H1 (cell line): Measurements from ENCODE around the gene CLINT1. TPM values are rescaled to one million over a fixed set of nuclear protein-coding genes. Genes with fewer than 3 reads are reported as not detected.

Experiments used
- CTCF ChIA-PET: fragments of 300-600 bp; sonication (Branson Sonifier 250); formaldehyde crosslinking; loops from one replicate; lab custom pipeline; 2021; ENCODE audit not compliant: partially characterized antibody; lab: Charles Lee
- POLR2A ChIA-PET: fragments of 300-600 bp; sonication (Branson Sonifier 250); formaldehyde crosslinking; loops from one replicate; lab custom pipeline; 2021; ENCODE audit warnings: inconsistent platforms; ENCODE audit not compliant: partially characterized antibody; lab: Charles Lee
- DNase-seq, 2 experiments: peaks; one replicate each; pipeline versions ENCODE4 v3.0.0 to v3.0.0-alpha.2; 2010 to 2022; ENCODE audit warnings: low spot score in 2 of 2, low read depth in 1 of 2, mixed read lengths in 1 of 2
- FAIRE-seq: peaks from 2 replicates; lab custom pipeline; 2011; peaks lifted over from hg19 to GRCh38; lab: Jason Lieb, UNC
- H2AFZ ChIP-seq: 2 replicates; pipeline ENCODE4 v1.8.1; 2012; ENCODE audit warnings: low read length, inconsistent platforms
- H2AK5ac ChIP-seq: 2 replicates; pipeline ENCODE4 v1.6.1; 2013; ENCODE audit warnings: low read depth, low read length
- H2BK120ac ChIP-seq: replicated peaks from 2 replicates; pipeline ENCODE3; 2013; ENCODE audit warnings: low read depth, low read length, inconsistent platforms
- H2BK12ac ChIP-seq: 2 replicates; pipeline ENCODE4 v1.6.1; 2013; ENCODE audit warnings: low read depth, low read length
- H2BK15ac ChIP-seq: 2 replicates; pipeline ENCODE4 v1.6.1; 2013; ENCODE audit warnings: low read length
- H2BK20ac ChIP-seq: 2 replicates; pipeline ENCODE4 v1.6.1; 2013; ENCODE audit warnings: low read length
- H2BK5ac ChIP-seq: 2 replicates; pipeline ENCODE4 v1.6.1; 2013; ENCODE audit warnings: low read depth, low read length
- H3K14ac ChIP-seq: 2 replicates; pipeline ENCODE4 v1.6.1; 2013; ENCODE audit warnings: inconsistent platforms; ENCODE audit not compliant: insufficient read length
- H3K18ac ChIP-seq: 2 replicates; pipeline ENCODE4 v1.6.1; 2013; ENCODE audit warnings: low read length; ENCODE audit errors: extremely low read depth
- H3K23ac ChIP-seq: 2 replicates; pipeline ENCODE4 v1.6.1; 2013; ENCODE audit warnings: inconsistent platforms; ENCODE audit not compliant: insufficient read length
- H3K23me2 ChIP-seq: 2 replicates; pipeline ENCODE4 v1.6.1; 2013; ENCODE audit warnings: low read depth, low read length
- H3K27ac ChIP-seq: 2 replicates; pipeline ENCODE4 v1.6.1; 2011; ENCODE audit warnings: low read depth, low read length, inconsistent platforms
- H3K27me3 ChIP-seq, 4 experiments: replicated peaks in 1 of 4; 1 replicate in 1 of 4; 2 replicates in 3 of 4; pipeline versions ENCODE4 v1.6.1 to v1.8.1; 2011 to 2013; ENCODE audit warnings: low read length in 3 of 4, mild to moderate bottlenecking in 3 of 4, inconsistent platforms in 2 of 4, mixed read lengths in 2 of 4, moderate library complexity in 1 of 4; ENCODE audit not compliant: control insufficient read depth in 3 of 4, insufficient read depth in 3 of 4; ENCODE audit errors: extremely low read depth in 1 of 4
- H3K36me3 ChIP-seq, 4 experiments: 2 replicates each; pipeline versions ENCODE4 v1.6.1 to v1.8.1; 2011 to 2013; ENCODE audit warnings: mild to moderate bottlenecking in 4 of 4, low read length in 3 of 4, moderate library complexity in 2 of 4, control low read depth in 1 of 4, inconsistent platforms in 1 of 4; ENCODE audit not compliant: insufficient read depth in 4 of 4, control insufficient read depth in 2 of 4
- H3K4ac ChIP-seq: replicated peaks from 2 replicates; pipeline ENCODE3; 2013; ENCODE audit warnings: low read length, low read depth, mixed read lengths, inconsistent platforms; ENCODE audit not compliant: insufficient read length
- H3K4me1 ChIP-seq, 4 experiments: replicated peaks in 1 of 4; 1 replicate in 1 of 4; 2 replicates in 3 of 4; pipeline versions ENCODE4 v1.6.1 to v1.8.1; 2011 to 2013; ENCODE audit warnings: low read length in 3 of 4, inconsistent platforms in 2 of 4, mixed read lengths in 1 of 4; ENCODE audit not compliant: insufficient read depth in 4 of 4, control insufficient read depth in 3 of 4
- H3K4me2 ChIP-seq, 2 experiments: 2 replicates each; pipeline versions ENCODE4 v1.6.1 to v1.8.1; 2011 to 2013; ENCODE audit warnings: low read depth in 2 of 2, low read length in 2 of 2, control low read depth in 1 of 2, inconsistent platforms in 1 of 2, mild to moderate bottlenecking in 1 of 2; ENCODE audit not compliant: insufficient read depth in 1 of 2
- H3K4me3 ChIP-seq, 4 experiments: fragments of 200-600, 300-600 bp in 1 of 4; sonication (generic), shearing (Covaris generic), sonication (Bioruptor Twin) in 1 of 4; 2 replicates each; pipeline versions ENCODE4 v1.5.1 to v1.8.1; 2011 to 2016; ENCODE audit warnings: low read length in 4 of 4, low read depth in 3 of 4, control low read depth in 2 of 4, inconsistent platforms in 2 of 4, mild to moderate bottlenecking in 2 of 4, mixed read lengths in 1 of 4, moderate library complexity in 1 of 4; ENCODE audit not compliant: insufficient read depth in 2 of 4; ENCODE audit errors: extremely low read depth in 1 of 4
- H3K56ac ChIP-seq: replicated peaks from 2 replicates; pipeline ENCODE3; 2013; ENCODE audit warnings: low read depth, mild to moderate bottlenecking, mixed read lengths, low read length, inconsistent platforms; ENCODE audit not compliant: insufficient read length
- H3K79me1 ChIP-seq: 2 replicates; pipeline ENCODE4 v1.6.1; 2013; ENCODE audit warnings: low read depth, low read length, control low read depth
- H3K79me2 ChIP-seq, 2 experiments: 2 replicates each; pipeline versions ENCODE4 v1.6.1 to v1.8.1; 2012 to 2013; ENCODE audit warnings: low read length in 2 of 2, mild to moderate bottlenecking in 2 of 2, inconsistent platforms in 1 of 2; ENCODE audit not compliant: insufficient read depth in 2 of 2, control insufficient read depth in 1 of 2
- H3K9ac ChIP-seq, 4 experiments: replicated peaks in 1 of 4; 1 replicate in 1 of 4; 2 replicates in 3 of 4; pipeline versions ENCODE4 v1.6.1 to v1.8.1; 2011 to 2013; ENCODE audit warnings: low read depth in 3 of 4, low read length in 3 of 4, control low read depth in 2 of 4, mild to moderate bottlenecking in 2 of 4, moderate library complexity in 2 of 4, inconsistent platforms in 1 of 4; ENCODE audit errors: extremely low read depth in 1 of 4
- H3K9me3 ChIP-seq, 2 experiments: 2 replicates each; pipeline versions ENCODE4 v1.6.1 to v1.8.1; 2012 to 2013; ENCODE audit warnings: mild to moderate bottlenecking in 2 of 2, moderate library complexity in 2 of 2, control low read depth in 1 of 2, inconsistent platforms in 1 of 2, low read depth in 1 of 2, low read length in 1 of 2, mixed read lengths in 1 of 2; ENCODE audit not compliant: insufficient read depth in 2 of 2
- H4K20me1 ChIP-seq, 2 experiments: replicated peaks in 1 of 2; 2 replicates each; pipeline versions ENCODE3 to v1.8.1; 2011 to 2013; ENCODE audit warnings: inconsistent platforms in 2 of 2, low read length in 2 of 2, mild to moderate bottlenecking in 1 of 2; ENCODE audit not compliant: insufficient read depth in 2 of 2, control insufficient read depth in 1 of 2
- H4K5ac ChIP-seq: 2 replicates; pipeline ENCODE4 v1.6.1; 2013; ENCODE audit warnings: low read length, low read depth, mixed read lengths, inconsistent platforms; ENCODE audit not compliant: insufficient read length
- H4K8ac ChIP-seq: 2 replicates; pipeline ENCODE4 v1.8.0; 2013; ENCODE audit warnings: mild to moderate bottlenecking, moderate library complexity, low read length, inconsistent platforms; ENCODE audit not compliant: insufficient read depth; ENCODE audit errors: extremely low read depth
- H4K91ac ChIP-seq: replicated peaks from 2 replicates; pipeline ENCODE3; 2013; ENCODE audit warnings: low read length, mixed read lengths, inconsistent platforms; ENCODE audit not compliant: insufficient read length
- CEBPB ChIP-seq: IDR thresholded peaks from 2 replicates; pipeline ENCODE4 v1.6.1; 2012; ENCODE audit warnings: low read depth, low read length
- FOSL1 ChIP-seq: IDR thresholded peaks from 2 replicates; pipeline ENCODE4 v1.6.1; 2011; ENCODE audit warnings: mild to moderate bottlenecking, low read depth, low read length, moderate library complexity; ENCODE audit not compliant: insufficient read depth
- KDM4A ChIP-seq: IDR thresholded peaks from one replicate; pipeline ENCODE4 v1.7.1; 2012; ENCODE audit warnings: low read depth, mild to moderate bottlenecking, moderate library complexity, low read length, inconsistent platforms; ENCODE audit not compliant: severe bottlenecking
- WGBS, 2 experiments: shearing (Covaris generic) in 1 of 2; methylation state at CpG; one replicate each; pipeline versions ENCODE4 v1.1.6 to v1.1.7; 2013 to 2015; ENCODE audit warnings: low lambda C conversion rate in 2 of 2, mixed read lengths in 2 of 2, inconsistent platforms in 1 of 2, low coverage in 1 of 2, missing lambda C conversion rate in 1 of 2; ENCODE audit not compliant: insufficient replicate concordance in 2 of 2, insufficient coverage in 1 of 2, insufficient read length in 1 of 2; ENCODE audit errors: extremely low coverage in 1 of 2, missing lambda C conversion rate in 1 of 2; 5-methylcytosine and 5-hydroxymethylcytosine counted together
- polyA plus RNA-seq, 7 experiments: library from polyadenylated mRNA; depleted of rRNA in 3 of 7; stranded (reverse) in 5 of 7; unstranded in 2 of 7; fragments of >200 nt in 5 of 7; fragments of 200-250 nt in 2 of 7; gene quantifications; 1 replicate in 5 of 7; 2 replicates in 1 of 7; 4 replicates in 1 of 7; pipeline versions ENCODE4 v1.2.1 to v1.2.3, GENCODE V29; 2011 to 2013; ENCODE audit warnings: missing spikeins in 2 of 7, mixed read lengths in 2 of 7
- total RNA-seq: library from RNA; stranded (reverse); fragmentation: NEBNext Ultra II Directional; extraction: Animal tissue kit (Norgen Biotek cat#: 25700); gene quantifications from 2 replicates; pipeline ENCODE4 v1.2.1, GENCODE V29; 2021

The CLINT1 gene
- total and polyA plus RNA-seq, 2 of the 8 experiments (the other 6 are each of a cell fraction or from before 2014, with no cell fraction given): 85.9 to 140 TPM

- Histone ChIP-seq H3K23me2 (no peaks in the 10 kb centered on the region), H3K27me3 (no peaks in the 10 kb centered on the region), H3K79me1 (no peaks in the 10 kb centered on the region), H4K8ac (no peak overlapping the region), H3K4me3 (no peak overlapping the region), H3K14ac (no peak overlapping the region), H2AK5ac (no peak overlapping the region), H4K91ac (no peak overlapping the region), H4K20me1 (no peaks in the 10 kb centered on the region), H2BK20ac (no peak overlapping the region), H2AFZ (no peak overlapping the region), H2BK12ac (no peak overlapping the region), H3K27ac (no peak overlapping the region), H3K56ac (no peak overlapping the region), H2BK120ac (no peak overlapping the region), H3K9ac (no peak overlapping the region), H2BK15ac (no peak overlapping the region), H3K4me1 (no peaks in the 10 kb centered on the region), H4K5ac (no peak overlapping the region), H3K4me2 (no peak overlapping the region), H3K23ac (no peak overlapping the region), H2BK5ac (no peak overlapping the region), H3K18ac (no peak overlapping the region), H3K9me3 (no peaks in the 10 kb centered on the region), H3K79me2 (no peaks in the 10 kb centered on the region), H3K4ac (no peak overlapping the region), H3K36me3 (no peaks in the 10 kb centered on the region)
- DNase-seq (no peak), FAIRE-seq (no peak)
- 100% methylated on average over 1 of the region's 1 CpG; no CpG with 5 or more reads in 1 of the 2 experiments for WGBS, 2 experiments
- POLR2A ChIA-PET: no interaction called here
- TF ChIP-seq KDM4A: no peak
- TF ChIP-seq CEBPB: no peak
- no peak for TF ChIP-seq FOSL1
- CTCF ChIA-PET: interaction anchor here (0.9 to 2.7 kb wide), 5 partner anchors 9 to 70 kb away, joined by 3 to 12 read pairs (median 3); partner anchors contain the start of gene LSM11
Observed at GRCh38 chr5:157758706-157759105, 100.2 kb downstream of the CLINT1 start.
